ENCODE measurements around the gene CROCC. TPM values are rescaled to one million over a fixed set of nuclear protein-coding genes. Genes with fewer than 3 reads are reported as not detected.

CROCC gene
- total RNA-seq, 4 donors from 2014 or later = 15.2 to 33.1 (median 22.1) TPM

DNA sequence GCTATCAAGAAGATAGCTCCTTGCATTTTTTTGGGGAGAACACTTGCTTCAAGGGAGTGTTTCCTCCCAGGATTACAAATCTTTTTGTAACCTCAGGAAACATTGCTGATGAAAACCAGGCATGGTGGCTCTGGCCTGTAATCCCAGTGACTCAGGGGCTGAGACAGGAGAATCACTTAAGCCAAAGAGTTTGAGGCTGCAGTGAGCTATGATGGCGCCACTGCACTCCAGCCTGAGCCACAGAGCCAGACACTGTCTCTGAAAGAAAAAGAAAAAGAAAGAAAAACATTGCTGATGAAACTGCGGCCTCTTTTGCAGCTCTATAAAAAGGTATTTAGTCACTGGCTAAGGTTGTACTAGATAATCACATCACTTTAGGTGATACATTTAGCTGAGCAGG, 18.7 kb upstream of the CROCC start:
- Histone ChIP-seq H3K9me3 (no peaks in the 10 kb centered on the region), H3K27me3 (no peaks in the 10 kb centered on the region), H3K4me3 (replicated peaks in 1 of 3) (no peak overlapping the region), H3K4me1 (peaks cover 3 to 13% of the 10 kb centered on the region in 2 donors), H3K27ac (peak overlapping the region; percentile 95 to 100 (median 99)), H3K36me3 (no peaks in the 10 kb centered on the region)
- WGBS, 2 donors = 68 to 75% methylated on average over 2 of the region's 2 CpGs
- no peak for DNase-seq
- TF ChIP-seq, protein P1, sequence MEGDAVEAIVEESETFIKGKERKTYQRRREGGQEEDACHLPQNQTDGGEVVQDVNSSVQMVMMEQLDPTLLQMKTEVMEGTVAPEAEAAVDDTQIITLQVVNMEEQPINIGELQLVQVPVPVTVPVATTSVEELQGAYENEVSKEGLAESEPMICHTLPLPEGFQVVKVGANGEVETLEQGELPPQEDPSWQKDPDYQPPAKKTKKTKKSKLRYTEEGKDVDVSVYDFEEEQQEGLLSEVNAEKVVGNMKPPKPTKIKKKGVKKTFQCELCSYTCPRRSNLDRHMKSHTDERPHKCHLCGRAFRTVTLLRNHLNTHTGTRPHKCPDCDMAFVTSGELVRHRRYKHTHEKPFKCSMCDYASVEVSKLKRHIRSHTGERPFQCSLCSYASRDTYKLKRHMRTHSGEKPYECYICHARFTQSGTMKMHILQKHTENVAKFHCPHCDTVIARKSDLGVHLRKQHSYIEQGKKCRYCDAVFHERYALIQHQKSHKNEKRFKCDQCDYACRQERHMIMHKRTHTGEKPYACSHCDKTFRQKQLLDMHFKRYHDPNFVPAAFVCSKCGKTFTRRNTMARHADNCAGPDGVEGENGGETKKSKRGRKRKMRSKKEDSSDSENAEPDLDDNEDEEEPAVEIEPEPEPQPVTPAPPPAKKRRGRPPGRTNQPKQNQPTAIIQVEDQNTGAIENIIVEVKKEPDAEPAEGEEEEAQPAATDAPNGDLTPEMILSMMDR (IDR thresholded peaks at IDR 0.05) = no peak
- intact Hi-C loops (cut with DNase I) = no loop called here

DNA sequence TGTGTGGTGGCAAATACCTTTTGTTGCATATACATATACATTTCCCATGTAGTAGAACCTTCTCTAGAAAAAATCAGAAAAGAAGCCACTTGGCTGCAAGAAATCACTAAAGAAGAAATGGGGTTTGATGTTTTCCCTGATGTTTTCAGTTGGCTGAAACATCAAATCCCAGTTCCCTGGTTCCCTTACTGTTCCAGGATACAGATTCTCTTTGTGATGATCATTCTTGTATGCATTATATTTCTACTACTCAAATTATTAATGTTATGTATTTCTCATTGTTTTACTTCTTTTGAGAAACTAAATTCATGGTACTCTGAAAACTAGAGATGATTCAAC, 18.3 kb upstream of the CROCC start:
- Histone ChIP-seq H3K27ac (peak overlapping the region; percentile 95 to 100 (median 99)), H3K9me3 (no peaks in the 10 kb centered on the region), H3K27me3 (no peaks in the 10 kb centered on the region), H3K36me3 (no peaks in the 10 kb centered on the region), H3K4me3 (replicated peaks in 1 of 3) (peak overlapping the region in 1 of 3 donors; percentile 40), H3K4me1 (peaks cover 3 to 13% of the 10 kb centered on the region in 2 donors)
- TF ChIP-seq POLR2A (IDR thresholded peaks at IDR 0.05) = no peak
- TF ChIP-seq, protein P1 (IDR thresholded peaks at IDR 0.05) = no peak
- intact Hi-C loops (cut with DNase I) = no loop called here
- DNase-seq = no peak

DNA sequence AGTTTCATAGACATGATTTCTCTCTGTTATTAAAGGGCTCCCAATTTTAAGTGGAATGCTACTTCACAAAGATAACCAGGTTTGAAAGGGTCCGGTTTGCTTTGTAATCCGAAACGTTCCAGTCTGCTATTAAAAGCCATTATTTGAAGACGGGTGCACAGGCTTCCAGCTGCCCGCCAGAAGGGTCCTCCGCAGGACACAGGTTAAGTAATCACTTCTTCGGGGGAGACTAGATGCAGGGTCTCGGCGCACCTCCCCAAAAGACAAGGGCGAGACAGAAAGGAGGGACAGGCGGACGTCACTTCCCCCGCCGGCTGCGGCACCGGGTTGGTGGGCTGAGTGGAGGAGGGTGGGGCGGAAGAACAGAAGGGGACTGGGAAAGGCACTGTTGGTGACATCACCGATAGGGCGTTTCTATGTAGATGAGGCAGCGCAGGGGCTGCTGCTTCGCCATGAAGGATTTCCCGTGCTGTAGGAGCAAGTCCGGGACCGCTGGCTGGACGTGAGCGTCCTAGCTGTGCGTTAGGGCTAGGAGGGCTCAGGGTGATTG, 17.1 kb upstream of the CROCC start:
- H3K9me3 ChIP-seq = no peaks in the 10 kb centered on the region
- DNase-seq = peak; percentile 100
- no peaks in the 10 kb centered on the region for H3K27me3 ChIP-seq
- H3K27ac ChIP-seq = peak overlapping the region; percentile 95 to 100 (median 99)
- peak overlapping the region; percentile 19 to 61 (median 40) for H3K4me3 ChIP-seq (replicated peaks in 1 of 3)
- WGBS, 2 donors = 1 to 2% methylated on average over 27 of the region's 27 CpGs
- intact Hi-C loops (cut with DNase I) = no loop called here
- no peaks in the 10 kb centered on the region for H3K36me3 ChIP-seq
- TF ChIP-seq, protein P1 (IDR thresholded peaks at IDR 0.05) = no peak
- peak; percentile 86 to 99 for TF ChIP-seq POLR2A (IDR thresholded peaks at IDR 0.05)
- H3K4me1 ChIP-seq = peaks cover 3 to 13% of the 10 kb centered on the region in 2 donors

DNA sequence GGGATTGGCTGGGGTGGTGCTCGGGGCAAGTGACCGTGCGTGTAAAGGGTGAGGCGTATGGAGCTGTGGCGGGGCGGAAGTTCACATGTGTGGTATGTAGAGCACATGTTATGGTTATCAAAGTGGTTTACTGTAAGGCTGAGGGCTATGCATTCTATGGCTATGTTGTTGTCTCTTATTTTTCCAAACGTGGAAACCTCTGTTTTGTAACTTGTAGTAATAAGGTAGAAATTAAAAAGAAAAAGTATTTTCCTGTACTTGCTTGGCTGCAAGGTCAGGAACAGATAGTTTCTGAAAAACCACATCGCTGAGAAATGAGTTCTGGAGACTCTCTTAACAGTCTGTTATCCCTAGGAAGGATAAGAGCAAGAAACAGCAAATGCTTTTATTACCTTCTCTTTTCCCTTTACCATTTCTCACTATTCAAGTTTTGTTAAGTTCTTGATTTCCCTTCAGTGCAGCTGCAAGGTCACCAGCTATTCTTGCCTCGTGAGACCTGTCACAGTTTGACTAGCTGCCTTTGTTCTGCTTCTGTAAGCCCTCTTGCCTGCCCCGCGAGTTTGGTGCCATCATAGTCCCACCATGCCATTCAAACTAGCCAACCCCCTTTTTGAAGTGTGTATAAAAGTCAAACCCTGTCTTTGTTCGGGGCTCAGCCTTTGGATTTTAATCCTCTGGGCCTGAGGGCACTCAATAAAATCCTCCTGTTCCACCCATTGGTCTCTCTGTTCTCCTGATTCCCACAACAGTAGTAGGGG, 16.4 kb upstream of the CROCC start:
- intact Hi-C loops (cut with DNase I) = no loop called here
- H3K4me3 ChIP-seq (replicated peaks in 1 of 3) = peak overlapping the region in 2 of 3 donors; percentile 40 to 61
- H3K27ac ChIP-seq = peak overlapping the region; percentile 95 to 100 (median 99)
- no peaks in the 10 kb centered on the region for H3K27me3 ChIP-seq
- no peaks in the 10 kb centered on the region for H3K9me3 ChIP-seq
- 7% methylated on average over 12 of the region's 12 CpGs for WGBS, 2 donors
- TF ChIP-seq POLR2A (IDR thresholded peaks at IDR 0.05) = peak; percentile 90 to 97
- TF ChIP-seq, protein P1 (IDR thresholded peaks at IDR 0.05) = no peak
- peak; percentile 45 to 58 for DNase-seq
- peaks cover 5 to 13% of the 10 kb centered on the region in 2 donors for H3K4me1 ChIP-seq
- no peaks in the 10 kb centered on the region for H3K36me3 ChIP-seq

Measured in thyroid gland (tissue), 4 donors.